Effector memory CD8-positive, alpha-beta T cell (primary cell): Measurements from ENCODE around the gene ARL6IP4.

Experiments used
- ATAC-seq: fragments of 150-1000 bp; cut with Tn5 transposase; replicated peaks from 2 replicates; pipeline ENCODE4 v1.10.0; 2021; ENCODE audit warnings: mild to moderate bottlenecking, moderate library complexity
- DNase-seq, 3 experiments: peaks; one replicate each; pipeline ENCODE4 v3.0.0; 2021
- H3K27ac Mint-ChIP-seq, 2 donors: one replicate each; pipeline ENCODE4 v1.8.0; 2022; ENCODE audit warnings: mild to moderate bottlenecking in 2 of 2, mixed read lengths in 2 of 2, moderate library complexity in 2 of 2
- H3K27me3 Mint-ChIP-seq, 2 donors: one replicate each; pipeline ENCODE4 v1.8.0; 2022; ENCODE audit warnings: mixed read lengths in 2 of 2
- H3K36me3 Mint-ChIP-seq: one replicate; pipeline ENCODE4 v1.8.0; 2022; ENCODE audit warnings: mild to moderate bottlenecking, moderate library complexity, mixed read lengths; ENCODE audit not compliant: insufficient read depth
- H3K4me1 Mint-ChIP-seq, 2 donors: one replicate each; pipeline ENCODE4 v1.8.0; 2022; ENCODE audit warnings: low read depth in 2 of 2, mixed read lengths in 2 of 2
- H3K4me3 Mint-ChIP-seq, 2 donors: one replicate each; pipeline ENCODE4 v1.8.0; 2022; ENCODE audit warnings: mild to moderate bottlenecking in 2 of 2, mixed read lengths in 2 of 2, moderate library complexity in 2 of 2
- H3K9me3 Mint-ChIP-seq, 2 donors: one replicate each; pipeline ENCODE4 v1.8.0; 2022; ENCODE audit warnings: mixed read lengths in 2 of 2

ARL6IP4 gene

DNA sequence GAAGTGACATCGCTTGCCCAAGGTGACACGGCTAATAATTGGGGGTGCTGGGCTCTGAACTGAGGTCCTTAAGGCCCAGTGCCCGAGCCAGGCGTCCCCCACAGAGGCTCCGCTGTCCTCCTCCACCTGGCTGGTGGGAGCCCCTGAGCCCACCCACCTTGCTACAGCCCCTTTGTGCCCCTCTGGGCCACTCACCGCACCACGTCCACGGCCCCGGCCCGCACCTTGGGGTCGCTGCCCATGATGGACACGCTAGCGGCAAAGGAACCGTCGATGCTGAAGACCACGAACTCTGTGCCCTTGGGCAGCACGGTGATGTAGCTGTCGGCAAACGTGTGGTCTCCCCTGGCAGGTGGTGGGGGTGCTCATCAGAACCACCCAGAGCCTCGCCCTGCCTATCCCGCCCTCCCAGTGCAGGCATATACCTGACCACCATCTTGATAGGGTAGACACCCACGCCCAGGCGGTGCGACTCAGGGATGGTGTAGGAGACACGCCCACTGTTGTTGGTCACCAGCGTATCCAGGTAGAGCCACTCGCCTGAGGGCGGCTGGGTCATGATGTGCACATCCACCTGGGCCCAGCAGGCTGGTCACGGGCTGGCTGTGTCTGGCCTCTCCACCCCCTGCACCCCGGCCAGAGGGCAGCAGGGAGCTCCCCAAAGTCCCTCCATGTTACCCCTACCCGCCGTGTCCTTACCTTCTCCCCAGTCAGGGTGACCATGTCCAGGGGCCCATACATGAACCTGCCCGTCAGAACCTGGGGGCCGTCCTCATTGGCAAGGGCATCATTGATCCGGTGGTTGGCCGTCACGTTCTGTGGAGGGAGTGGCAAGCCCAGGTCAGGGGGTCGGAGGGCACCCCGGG lies 6.8 kb downstream of the ARL6IP4 start:
- Mint-ChIP-seq H3K27me3 (no peaks in the 10 kb centered on the region), H3K36me3 (peaks cover 12% of the 10 kb centered on the region), H3K27ac (peak overlapping the region in 1 of 2 donors; percentile 44), H3K4me3 (no peak overlapping the region), H3K9me3 (no peaks in the 10 kb centered on the region), H3K4me1 (peaks cover 8 to 15% of the 10 kb centered on the region in 2 donors)
- DNase-seq (no peak), ATAC-seq (no peak)

DNA sequence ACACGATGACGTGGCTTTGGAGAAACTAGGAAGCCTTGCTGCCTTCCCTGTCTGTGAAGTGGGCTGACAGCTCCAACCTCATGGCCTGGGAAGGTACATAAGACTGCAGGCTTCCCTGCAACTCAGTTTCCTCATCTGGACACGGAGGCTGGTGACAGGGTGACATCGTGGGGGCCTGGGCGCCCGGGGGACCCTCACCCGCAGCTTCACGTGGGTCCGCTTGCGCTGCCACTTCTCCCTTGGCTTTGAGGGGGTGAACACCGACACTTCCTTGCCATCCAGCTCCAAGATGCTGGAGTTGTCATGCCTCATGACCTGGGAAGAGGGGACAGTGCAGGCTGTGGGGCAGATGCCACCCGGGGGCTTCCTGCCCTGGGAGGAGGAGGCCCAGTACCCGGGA lies 7.6 kb downstream of the ARL6IP4 start:
- Mint-ChIP-seq H3K9me3 (no peaks in the 10 kb centered on the region), H3K4me1 (peaks cover 7 to 10% of the 10 kb centered on the region in 2 donors), H3K4me3 (no peak overlapping the region), H3K36me3 (peaks cover 8% of the 10 kb centered on the region), H3K27ac (peak overlapping the region in 1 of 2 donors; percentile 44), H3K27me3 (no peaks in the 10 kb centered on the region)
- DNase-seq (no peak), ATAC-seq (no peak)

DNA sequence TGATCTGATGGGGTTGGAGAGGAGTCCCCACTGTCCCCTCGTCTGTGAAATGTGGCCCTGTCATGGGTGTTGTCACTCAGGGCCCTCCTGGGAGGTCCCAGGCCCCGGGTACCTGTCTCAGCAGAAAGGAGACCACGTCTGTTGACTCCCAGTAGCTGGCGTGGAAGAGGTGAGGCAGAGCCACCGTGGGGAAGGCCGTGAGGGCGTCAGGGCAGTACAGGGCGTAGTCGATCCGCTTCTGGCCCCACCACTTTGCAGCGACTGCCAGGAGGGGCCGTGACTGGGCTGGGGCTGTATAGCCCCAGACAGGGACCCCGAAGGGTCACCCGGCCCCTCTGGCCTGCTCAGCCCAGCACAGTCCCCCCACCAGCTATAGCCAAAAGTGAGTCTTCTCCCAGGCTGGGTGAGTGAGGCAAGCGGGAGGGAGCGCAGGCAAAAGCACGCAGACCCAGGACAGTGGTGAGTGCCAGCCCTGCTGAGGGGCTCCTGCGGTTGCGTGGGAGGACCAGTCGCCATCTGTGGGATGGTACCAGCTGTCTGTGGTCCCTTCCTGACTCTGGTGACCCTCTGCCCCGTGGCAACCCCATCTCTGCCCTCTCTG lies 8.2 kb downstream of the ARL6IP4 start:
- peaks cover 2 to 3% of the 10 kb centered on the region in 2 donors for H3K4me1 Mint-ChIP-seq
- H3K4me3 Mint-ChIP-seq: no peak overlapping the region
- peaks cover 8% of the 10 kb centered on the region for H3K36me3 Mint-ChIP-seq
- no peak for ATAC-seq
- no peak for DNase-seq
- H3K27ac Mint-ChIP-seq: no peak overlapping the region
- H3K9me3 Mint-ChIP-seq: no peaks in the 10 kb centered on the region
- no peaks in the 10 kb centered on the region for H3K27me3 Mint-ChIP-seq

DNA sequence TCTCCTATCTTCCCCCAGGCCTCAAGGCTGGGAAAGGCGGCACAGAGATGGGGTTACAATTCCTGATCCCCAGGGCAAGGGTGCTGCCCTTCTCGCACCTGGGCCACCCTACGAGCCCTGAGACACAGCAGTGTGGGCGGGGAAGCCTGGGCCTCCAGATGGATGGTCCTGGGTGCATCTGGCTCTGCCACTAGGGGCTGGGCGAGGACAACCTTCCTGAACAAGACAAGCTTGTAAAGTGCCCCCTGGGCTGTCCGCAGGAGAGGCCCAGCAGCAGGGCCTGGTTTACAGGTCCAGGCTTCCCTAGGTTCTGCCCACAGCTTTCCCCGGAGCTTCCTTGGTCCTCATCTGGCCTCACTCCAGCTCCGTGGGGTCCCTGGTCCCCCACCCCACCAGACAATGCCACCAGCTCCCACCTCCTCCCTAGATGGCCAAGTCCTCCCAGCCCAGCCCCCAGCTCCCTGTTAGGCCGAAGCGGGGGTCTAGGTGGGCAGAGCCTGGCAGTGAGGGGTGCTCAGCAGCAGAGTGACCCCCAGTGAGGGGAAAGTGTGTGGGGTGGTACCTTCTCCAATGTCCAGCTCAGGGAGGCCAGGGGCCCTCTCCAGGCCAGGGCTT lies 8.9 kb downstream of the ARL6IP4 start:
- Mint-ChIP-seq H3K4me1 (no peaks in the 10 kb centered on the region), H3K9me3 (no peaks in the 10 kb centered on the region), H3K36me3 (peaks cover 8% of the 10 kb centered on the region), H3K27ac (no peak overlapping the region), H3K27me3 (no peaks in the 10 kb centered on the region), H3K4me3 (no peak overlapping the region)
- DNase-seq: no peak
- no peak for ATAC-seq

DNA sequence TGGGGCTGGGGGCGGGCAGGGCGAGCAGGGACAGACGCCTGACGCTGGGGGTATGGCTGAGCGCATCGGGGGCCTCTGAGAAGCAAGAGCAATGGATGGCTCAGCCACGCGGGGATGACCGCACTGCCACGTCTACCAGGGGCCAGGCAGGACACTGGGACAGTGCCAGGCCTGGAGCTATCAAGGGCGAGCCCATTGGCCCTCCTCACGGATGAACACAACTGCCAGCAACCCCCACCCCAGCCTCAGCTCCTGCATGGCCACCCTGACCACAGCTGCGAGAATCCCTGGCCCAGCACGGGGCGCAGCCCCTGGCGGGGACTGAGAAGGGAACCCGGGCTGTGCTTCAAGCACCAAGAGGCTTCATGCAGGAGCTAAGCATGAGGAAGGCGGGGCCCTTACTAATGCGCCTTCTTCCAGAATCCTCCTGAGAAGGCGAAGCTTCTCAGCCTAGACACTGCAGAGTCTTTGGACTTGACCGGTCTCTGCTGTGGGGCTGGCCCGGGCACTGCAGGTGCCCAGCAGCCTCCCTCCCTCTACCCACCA lies 9.5 kb downstream of the ARL6IP4 start:
- DNase-seq (no peak), ATAC-seq (no peak)
- no peak overlapping the region for H3K4me3 Mint-ChIP-seq

DNA sequence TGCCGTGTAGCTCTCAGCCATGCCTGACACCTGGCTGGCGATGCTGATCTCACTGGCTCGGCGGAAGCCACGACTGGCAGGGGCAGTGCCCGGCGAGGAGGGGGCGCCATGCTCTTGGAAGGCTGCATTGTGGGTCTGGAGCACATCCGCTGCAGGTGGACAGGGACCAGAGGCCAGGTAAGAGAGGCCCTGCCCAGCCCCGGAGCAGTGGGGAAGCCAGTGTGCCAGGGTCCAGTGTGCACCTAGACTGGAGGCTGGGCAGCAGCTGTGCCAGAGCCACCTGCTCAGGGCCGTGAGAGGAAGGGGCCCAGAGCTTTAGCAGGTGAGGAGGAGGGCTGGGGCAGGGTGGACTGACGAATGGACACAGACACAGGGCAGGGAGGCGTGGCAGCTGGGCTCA lies 10.1 kb downstream of the ARL6IP4 start:
- DNase-seq (no peak), ATAC-seq (no peak)
- H3K4me1 Mint-ChIP-seq: no peaks in the 10 kb centered on the region
- no peaks in the 10 kb centered on the region for H3K27me3 Mint-ChIP-seq
- no peaks in the 10 kb centered on the region for H3K9me3 Mint-ChIP-seq
- no peak overlapping the region for H3K4me3 Mint-ChIP-seq
- peaks cover 5% of the 10 kb centered on the region for H3K36me3 Mint-ChIP-seq
- H3K27ac Mint-ChIP-seq: peak overlapping the region in 1 of 2 donors; percentile 70

More for the DNA sequence above, 9.5 kb downstream of the ARL6IP4 start:
- H3K27me3 Mint-ChIP-seq: no peaks in the 10 kb centered on the region
- H3K27ac Mint-ChIP-seq: peak overlapping the region in 1 of 2 donors; percentile 70
- H3K9me3 Mint-ChIP-seq: no peaks in the 10 kb centered on the region
- H3K4me1 Mint-ChIP-seq: no peaks in the 10 kb centered on the region
- H3K36me3 Mint-ChIP-seq: peaks cover 5% of the 10 kb centered on the region

DNA sequence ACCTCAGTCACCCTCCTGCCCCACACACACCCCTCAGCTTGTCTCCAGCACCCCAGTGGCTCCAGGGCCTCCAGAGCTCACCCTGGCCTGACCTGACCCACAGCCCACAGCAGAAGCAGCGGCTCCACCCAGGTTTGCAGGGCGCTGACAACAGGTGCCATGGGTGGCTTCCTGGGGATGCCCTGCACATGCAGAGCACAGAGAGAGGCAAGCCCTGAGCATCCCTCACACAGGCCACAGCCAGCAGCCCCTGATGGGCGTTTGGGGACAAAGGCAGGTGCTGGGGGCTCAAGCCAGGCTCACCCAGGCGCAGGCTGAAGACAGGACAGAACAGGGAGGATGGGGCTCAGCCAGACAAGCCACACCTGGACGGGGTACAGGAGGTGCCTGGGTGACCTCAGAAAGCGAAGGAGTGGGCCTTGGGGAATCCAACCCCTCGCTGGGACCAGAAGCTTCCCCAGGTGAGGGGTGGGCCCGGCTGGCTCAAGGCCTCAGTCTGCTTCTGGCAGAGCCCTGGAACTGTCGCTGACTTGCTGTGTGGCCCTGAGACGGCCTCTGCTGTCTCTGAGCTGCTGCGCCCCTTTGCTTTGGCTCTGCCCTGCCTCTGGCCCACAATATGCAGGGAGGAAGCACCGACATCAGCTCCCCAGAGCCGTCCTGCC lies 10.6 kb downstream of the ARL6IP4 start:
- no peak for DNase-seq
- Mint-ChIP-seq H3K4me3 (no peak overlapping the region), H3K4me1 (no peaks in the 10 kb centered on the region), H3K36me3 (peaks cover 5% of the 10 kb centered on the region), H3K27me3 (no peaks in the 10 kb centered on the region), H3K9me3 (no peaks in the 10 kb centered on the region), H3K27ac (peak overlapping the region in 1 of 2 donors; percentile 70)
- ATAC-seq: no peak

DNA sequence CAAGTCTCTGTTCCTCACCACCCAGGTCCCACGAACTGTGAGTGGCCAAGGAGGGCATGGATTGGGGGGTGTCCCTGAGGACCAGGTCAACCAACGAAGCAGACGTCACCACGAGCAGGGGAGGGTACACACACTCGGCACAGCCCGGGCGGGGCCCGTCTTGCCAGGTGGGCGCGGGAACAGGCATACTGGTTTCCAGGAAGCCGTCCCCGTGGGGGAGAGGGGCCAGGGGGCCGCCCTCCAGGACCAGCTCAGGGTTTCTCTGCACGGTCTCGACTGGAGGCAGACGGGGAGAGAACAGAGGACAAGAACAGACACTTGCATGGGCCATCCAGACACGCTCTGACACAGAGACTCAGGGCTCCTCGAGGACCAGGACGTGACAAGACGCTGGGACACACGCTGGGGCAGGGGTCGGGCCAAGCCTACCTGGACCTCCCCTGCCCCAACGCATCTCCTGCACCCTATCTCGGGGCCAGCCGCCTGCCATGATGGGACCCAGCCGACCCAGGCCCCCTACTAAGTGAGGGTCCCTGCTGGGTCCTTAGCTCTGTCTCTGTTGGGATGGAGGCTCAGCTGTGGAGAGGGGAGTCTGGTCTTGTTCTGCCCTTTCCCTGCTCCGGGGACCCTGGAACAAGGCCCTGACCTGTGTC lies 11.3 kb downstream of the ARL6IP4 start:
- no peaks in the 10 kb centered on the region for H3K9me3 Mint-ChIP-seq
- peak overlapping the region in 1 of 2 donors; percentile 70 for H3K27ac Mint-ChIP-seq
- H3K36me3 Mint-ChIP-seq: peaks cover under 1% of the 10 kb centered on the region
- ATAC-seq (no peak), DNase-seq (no peak)
- H3K4me3 Mint-ChIP-seq: no peak overlapping the region
- H3K4me1 Mint-ChIP-seq: no peaks in the 10 kb centered on the region
- H3K27me3 Mint-ChIP-seq: no peaks in the 10 kb centered on the region

DNA sequence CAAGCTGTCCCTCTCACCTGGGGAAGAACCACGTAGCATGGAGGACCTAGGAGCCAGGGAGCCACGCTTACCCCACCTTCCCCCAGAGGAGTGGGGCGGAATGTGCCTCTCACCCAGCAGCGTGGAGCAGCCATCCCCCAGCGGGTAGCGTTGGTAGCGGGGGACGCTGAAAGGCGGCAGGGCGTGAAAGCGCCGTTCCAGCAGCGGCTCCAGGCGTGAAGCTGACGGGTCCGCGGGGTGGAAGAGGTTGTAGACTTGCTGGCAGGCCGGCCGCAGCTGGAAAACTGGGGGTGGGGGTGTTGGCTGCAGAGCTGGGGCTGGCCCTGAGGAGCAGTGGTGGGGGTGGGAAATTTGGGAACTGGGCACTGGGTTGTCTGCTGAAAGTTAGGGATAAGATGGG lies 11.9 kb downstream of the ARL6IP4 start:
- Mint-ChIP-seq H3K27ac (no peak overlapping the region), H3K27me3 (no peaks in the 10 kb centered on the region), H3K9me3 (no peaks in the 10 kb centered on the region), H3K4me3 (no peak overlapping the region), H3K36me3 (no peaks in the 10 kb centered on the region), H3K4me1 (no peaks in the 10 kb centered on the region)
- DNase-seq: no peak
- ATAC-seq: no peak

DNA sequence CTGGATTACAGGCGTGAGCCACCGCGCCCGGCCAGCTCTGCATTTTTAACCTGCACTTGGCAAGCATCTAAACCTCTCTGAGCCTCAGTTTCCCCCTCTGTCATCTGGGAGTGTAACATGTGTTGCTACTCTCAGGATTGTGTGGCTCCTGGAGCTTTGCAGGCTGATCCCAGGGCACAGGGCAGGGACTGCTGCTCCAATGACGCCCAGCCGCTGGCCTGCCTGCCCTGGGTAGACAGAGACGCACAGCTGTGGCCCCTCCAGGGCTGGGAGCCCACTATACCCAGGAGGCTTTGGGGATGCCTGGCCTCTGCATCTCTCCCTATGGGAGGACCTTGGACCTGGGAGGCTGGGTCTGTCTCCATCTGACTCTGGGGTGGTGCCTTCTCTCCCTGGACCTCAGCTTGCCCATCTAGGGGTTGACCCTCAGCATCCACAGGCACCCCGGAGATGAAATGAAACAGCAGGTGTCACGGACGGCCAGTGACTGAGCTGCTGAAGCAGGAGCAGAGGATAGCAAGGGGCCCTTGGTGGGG lies 13.7 kb downstream of the ARL6IP4 start:
- no peaks in the 10 kb centered on the region for H3K27me3 Mint-ChIP-seq
- H3K9me3 Mint-ChIP-seq: no peaks in the 10 kb centered on the region
- H3K4me1 Mint-ChIP-seq: no peaks in the 10 kb centered on the region
- no peaks in the 10 kb centered on the region for H3K36me3 Mint-ChIP-seq
- ATAC-seq: no peak
- H3K27ac Mint-ChIP-seq: no peak overlapping the region
- no peak overlapping the region for H3K4me3 Mint-ChIP-seq
- DNase-seq: no peak

DNA sequence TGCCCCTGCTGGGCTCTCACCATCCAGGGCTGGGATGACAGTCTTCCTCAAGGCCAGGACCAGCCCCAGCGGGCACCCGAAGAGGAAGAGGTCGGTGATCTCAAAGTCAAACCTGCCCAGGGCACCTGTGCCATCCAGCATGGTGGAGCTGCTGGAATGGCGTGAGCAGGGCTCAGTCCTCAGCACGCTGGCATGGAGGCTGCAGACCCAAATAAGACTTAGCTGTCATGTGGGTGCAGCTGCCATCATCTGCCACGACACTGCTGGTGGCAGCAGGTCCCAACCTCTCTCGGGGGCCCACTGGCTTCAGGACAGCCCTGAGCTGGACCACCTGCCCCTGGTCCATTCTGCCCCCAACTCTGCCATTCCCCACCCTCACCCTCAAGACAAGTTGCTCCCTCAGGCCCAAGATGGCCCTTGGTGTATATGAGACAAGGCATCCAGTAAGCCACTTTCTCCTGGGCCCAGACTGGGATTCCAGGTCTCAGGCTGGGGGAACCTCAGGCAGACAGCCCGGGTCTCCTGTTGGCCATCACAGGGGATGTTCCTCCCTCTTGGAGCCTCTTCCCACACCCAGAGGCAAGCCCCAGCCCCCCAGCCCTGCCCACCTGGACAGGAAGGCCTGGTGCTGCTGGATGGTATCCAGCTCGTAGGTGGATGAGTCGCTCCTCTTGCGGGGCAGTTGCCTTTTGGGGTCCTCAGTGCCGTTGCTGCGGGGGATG lies 14.5 kb downstream of the ARL6IP4 start:
- Mint-ChIP-seq H3K4me1 (no peaks in the 10 kb centered on the region), H3K9me3 (no peaks in the 10 kb centered on the region), H3K27ac (no peak overlapping the region), H3K36me3 (no peaks in the 10 kb centered on the region), H3K27me3 (no peaks in the 10 kb centered on the region), H3K4me3 (no peak overlapping the region)
- ATAC-seq (no peak), DNase-seq (no peak)

DNA sequence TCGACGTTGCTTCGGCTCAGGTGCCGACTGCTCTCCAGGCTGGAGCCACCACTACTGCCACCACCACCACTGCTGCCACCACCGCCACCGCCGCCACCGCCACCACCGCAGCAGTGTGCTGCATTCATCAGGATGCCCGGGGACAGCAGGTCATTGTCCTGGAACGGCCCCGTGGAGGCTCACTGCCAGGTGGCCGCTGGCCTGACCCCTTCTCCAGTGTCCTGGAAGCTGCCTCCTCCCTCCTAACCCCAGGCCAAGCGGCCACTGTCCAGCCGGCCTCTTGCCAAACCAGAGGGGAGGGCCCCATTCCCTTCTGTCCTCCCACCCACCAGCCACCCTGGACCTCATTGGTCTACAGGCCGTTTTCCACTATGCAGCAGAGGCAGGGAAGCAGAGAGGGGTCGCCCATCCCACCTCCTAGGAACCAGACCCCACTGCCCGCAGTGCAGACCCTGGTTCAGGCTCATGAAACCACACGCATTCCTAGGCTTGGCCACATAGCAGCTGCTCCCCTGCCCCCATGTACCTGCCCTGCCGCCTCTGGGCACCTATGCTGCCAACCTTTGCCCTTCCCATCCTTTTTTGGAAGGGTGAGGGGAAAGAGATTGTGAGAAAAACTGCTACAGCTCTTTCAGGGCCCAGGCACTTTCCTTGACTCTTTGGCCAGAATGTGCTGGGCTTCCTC lies 15.2 kb downstream of the ARL6IP4 start:
- Mint-ChIP-seq H3K4me1 (no peaks in the 10 kb centered on the region), H3K9me3 (no peaks in the 10 kb centered on the region), H3K36me3 (no peaks in the 10 kb centered on the region)

More for the DNA sequence above, 15.2 kb downstream of the ARL6IP4 start:
- DNase-seq (no peak), ATAC-seq (no peak)
- Mint-ChIP-seq H3K27ac (no peak overlapping the region), H3K4me3 (no peak overlapping the region), H3K27me3 (no peaks in the 10 kb centered on the region)
